Neuronal stem cell (in vitro differentiated cells): ENCODE measurements around the gene WTAP.

Source experiments
- DNase-seq: peaks from one replicate; pipeline ENCODE4 v3.0.0-alpha.2; 2013; ENCODE audit warnings: low spot score
- H2AFZ ChIP-seq: one replicate; pipeline ENCODE4 v1.6.1; 2013; ENCODE audit warnings: mild to moderate bottlenecking, low read length, inconsistent platforms
- H2AK5ac ChIP-seq: 2 replicates; pipeline ENCODE4 v1.6.1; 2013; ENCODE audit warnings: low read depth, mild to moderate bottlenecking, inconsistent platforms, low read length, moderate library complexity, mixed read lengths
- H2BK120ac ChIP-seq: 2 replicates; pipeline ENCODE4 v1.6.1; 2013; ENCODE audit warnings: low read depth, mild to moderate bottlenecking, inconsistent platforms, low read length, moderate library complexity, mixed read lengths
- H2BK12ac ChIP-seq: one replicate; pipeline ENCODE4 v1.6.1; 2013; ENCODE audit warnings: low read length, inconsistent platforms
- H2BK15ac ChIP-seq: 2 replicates; pipeline ENCODE4 v1.6.1; 2013; ENCODE audit warnings: mild to moderate bottlenecking, low read length, inconsistent platforms, mixed read lengths
- H2BK5ac ChIP-seq: one replicate; pipeline ENCODE4 v1.6.1; 2013; ENCODE audit warnings: inconsistent platforms, mild to moderate bottlenecking, low read length, moderate library complexity
- H3K14ac ChIP-seq: one replicate; pipeline ENCODE4 v1.6.1; 2013; ENCODE audit warnings: low read length, inconsistent platforms
- H3K18ac ChIP-seq: 2 replicates; pipeline ENCODE4 v1.6.1; 2013; ENCODE audit warnings: low read length, inconsistent platforms
- H3K23ac ChIP-seq: 2 replicates; pipeline ENCODE4 v1.6.1; 2013; ENCODE audit warnings: low read depth, mild to moderate bottlenecking, mixed read lengths, low read length, inconsistent platforms; ENCODE audit not compliant: poor library complexity
- H3K27ac ChIP-seq: replicated peaks from 3 replicates; pipeline ENCODE4 v1.5.1; 2013; ENCODE audit warnings: low read length, inconsistent platforms
- H3K27me3 ChIP-seq, 3 experiments: 2 replicates each; pipeline ENCODE4 v1.6.1; 2013; ENCODE audit warnings: low read length in 3 of 3, mild to moderate bottlenecking in 2 of 3, inconsistent platforms in 1 of 3, low read depth in 1 of 3, mixed read lengths in 1 of 3, moderate library complexity in 1 of 3; ENCODE audit not compliant: control insufficient read depth in 3 of 3, insufficient read depth in 3 of 3
- H3K36me3 ChIP-seq, 2 donors: replicated peaks in 1 of 2; 2 replicates each; pipeline ENCODE4 v1.6.1; 2013; ENCODE audit warnings: low read length in 2 of 2; ENCODE audit not compliant: control insufficient read depth in 2 of 2, insufficient read depth in 2 of 2
- H3K4ac ChIP-seq: 2 replicates; pipeline ENCODE4 v1.6.1; 2013; ENCODE audit warnings: inconsistent platforms, mild to moderate bottlenecking, low read length, moderate library complexity
- H3K4me1 ChIP-seq, 2 donors: 1 replicate in 1 of 2; 2 replicates in 1 of 2; pipeline ENCODE4 v1.6.1; 2013; ENCODE audit warnings: low read length in 2 of 2, low read depth in 1 of 2; ENCODE audit not compliant: control insufficient read depth in 2 of 2, insufficient read depth in 1 of 2
- H3K4me2 ChIP-seq: one replicate; pipeline ENCODE4 v1.6.1; 2013; ENCODE audit warnings: mild to moderate bottlenecking, low read length, inconsistent platforms; ENCODE audit not compliant: insufficient read depth, poor library complexity, severe bottlenecking
- H3K4me3 ChIP-seq, 2 donors: 2 replicates each; pipeline ENCODE4 v1.5.1; 2013; ENCODE audit warnings: low read length in 2 of 2, mild to moderate bottlenecking in 2 of 2, inconsistent platforms in 1 of 2, moderate library complexity in 1 of 2
- H3K79me1 ChIP-seq: one replicate; pipeline ENCODE4 v1.6.1; 2013; ENCODE audit warnings: low read depth, mild to moderate bottlenecking, inconsistent platforms, low read length, moderate library complexity
- H3K9ac ChIP-seq: one replicate; pipeline ENCODE4 v1.6.1; 2013; ENCODE audit warnings: mild to moderate bottlenecking, low read depth, low read length, inconsistent platforms; ENCODE audit not compliant: poor library complexity
- H3K9me3 ChIP-seq, 2 donors: replicated peaks in 1 of 2; 2 replicates each; pipeline versions ENCODE3 to v1.6.1; 2013; ENCODE audit warnings: low read length in 2 of 2, mild to moderate bottlenecking in 2 of 2, inconsistent platforms in 1 of 2, low read depth in 1 of 2, mixed read lengths in 1 of 2, moderate library complexity in 1 of 2; ENCODE audit not compliant: control insufficient read depth in 2 of 2, insufficient read depth in 1 of 2
- H4K8ac ChIP-seq: one replicate; pipeline ENCODE4 v1.6.1; 2013; ENCODE audit warnings: low read depth, mild to moderate bottlenecking, inconsistent platforms, low read length, moderate library complexity
- H4K91ac ChIP-seq: one replicate; pipeline ENCODE4 v1.6.1; 2013; ENCODE audit warnings: low read length, low read depth, mild to moderate bottlenecking, inconsistent platforms; ENCODE audit not compliant: poor library complexity
- WGBS, 2 donors: extraction: QIAGEN DNeasy Blood & Tissue Kit; methylation state at CpG; one replicate each; pipeline ENCODE4 v1.1.7; 2013; ENCODE audit warnings: missing lambda C conversion rate in 2 of 2, mixed read lengths in 1 of 2; ENCODE audit not compliant: insufficient read length in 2 of 2, insufficient replicate concordance in 1 of 2; ENCODE audit errors: extremely low coverage in 2 of 2; 5-methylcytosine and 5-hydroxymethylcytosine counted together

Gene WTAP

DNA sequence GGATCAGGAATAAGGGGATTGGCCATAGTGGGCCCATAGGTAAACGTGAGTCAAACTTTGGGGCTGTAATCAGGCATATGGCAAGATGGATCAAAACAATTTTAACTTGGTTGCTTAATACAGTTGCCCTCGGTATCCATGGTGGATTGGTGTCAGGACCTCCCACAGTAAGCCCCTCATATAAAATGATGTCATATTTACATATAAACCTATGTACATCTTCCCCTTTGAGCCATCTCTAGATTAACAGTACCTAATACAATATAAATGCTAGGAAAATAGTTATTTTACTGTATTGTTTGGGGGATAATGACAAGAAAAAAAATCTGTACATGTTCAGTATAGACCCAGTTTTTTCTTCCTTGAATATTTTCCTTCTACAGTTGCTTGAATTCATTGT is 27.1 kb downstream of the WTAP start:
- no peak overlapping the region for H2BK15ac ChIP-seq
- no peak overlapping the region for H3K18ac ChIP-seq
- no peaks in the 10 kb centered on the region for H3K9me3 ChIP-seq
- H2BK5ac ChIP-seq: no peak overlapping the region
- no CpG with 5 or more reads among the region's 2 CpGs for WGBS, 2 donors
- H3K27ac ChIP-seq: no peak overlapping the region
- no peak overlapping the region for H2AK5ac ChIP-seq
- no peak overlapping the region for H3K4me2 ChIP-seq
- H3K4me3 ChIP-seq: no peak overlapping the region
- H3K23ac ChIP-seq: no peak overlapping the region
- H3K4me1 ChIP-seq: no peaks in the 10 kb centered on the region
- H4K91ac ChIP-seq: no peak overlapping the region
- DNase-seq: no peak
- no peak overlapping the region for H2BK12ac ChIP-seq
- no peak overlapping the region for H3K14ac ChIP-seq
- no peak overlapping the region for H2BK120ac ChIP-seq
- H2AFZ ChIP-seq: no peak overlapping the region
- H3K79me1 ChIP-seq: no peaks in the 10 kb centered on the region
- H3K36me3 ChIP-seq: peaks cover 30 to 96% of the 10 kb centered on the region in 2 donors
- no peak overlapping the region for H3K4ac ChIP-seq
- no peak overlapping the region for H4K8ac ChIP-seq
- H3K27me3 ChIP-seq: no peaks in the 10 kb centered on the region
- H3K9ac ChIP-seq: no peak overlapping the region

DNA sequence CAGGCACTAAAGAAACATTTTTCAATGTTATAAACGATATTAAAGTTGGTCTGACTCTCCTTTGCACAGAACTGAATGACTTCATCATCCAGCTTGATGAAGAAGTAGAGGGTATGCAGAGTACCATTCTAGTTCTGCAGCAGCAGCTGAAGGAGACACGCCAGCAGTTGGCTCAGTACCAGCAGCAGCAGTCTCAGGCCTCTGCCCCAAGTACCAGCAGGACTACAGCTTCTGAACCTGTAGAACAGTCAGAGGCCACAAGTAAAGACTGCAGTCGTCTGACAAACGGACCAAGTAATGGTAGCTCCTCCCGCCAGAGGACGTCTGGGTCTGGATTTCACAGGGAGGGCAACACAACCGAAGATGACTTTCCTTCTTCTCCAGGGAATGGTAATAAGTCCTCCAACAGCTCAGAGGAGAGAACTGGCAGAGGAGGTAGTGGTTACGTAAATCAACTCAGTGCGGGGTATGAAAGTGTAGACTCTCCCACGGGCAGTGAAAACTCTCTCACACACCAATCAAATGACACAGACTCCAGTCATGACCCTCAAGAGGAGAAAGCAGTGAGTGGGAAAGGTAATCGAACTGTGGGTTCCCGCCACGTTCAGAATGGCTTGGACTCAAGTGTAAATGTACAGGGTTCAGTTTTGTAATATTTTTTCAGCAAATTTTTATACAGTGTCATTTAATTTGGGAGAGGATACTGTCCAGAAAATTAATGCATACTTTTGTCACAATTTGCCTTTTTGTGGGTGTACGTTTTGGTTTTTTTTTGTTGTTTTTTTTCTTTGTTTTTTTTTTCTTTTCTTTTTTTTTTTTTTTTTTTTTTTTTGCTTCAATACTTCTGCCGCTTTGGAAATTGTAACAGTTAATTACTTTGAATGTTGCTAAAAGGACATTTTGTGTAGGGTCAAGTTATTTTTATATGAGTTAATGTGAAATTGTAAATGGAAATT is 27.9 kb downstream of the WTAP start:
- Histone ChIP-seq H2AFZ (no peak overlapping the region), H3K9ac (no peak overlapping the region), H3K27me3 (no peaks in the 10 kb centered on the region), H3K14ac (no peak overlapping the region), H4K91ac (no peak overlapping the region), H2BK12ac (no peak overlapping the region), H3K4me3 (no peak overlapping the region), H3K27ac (no peak overlapping the region), H3K18ac (no peak overlapping the region), H3K79me1 (no peaks in the 10 kb centered on the region), H3K4me2 (no peak overlapping the region), H4K8ac (no peak overlapping the region), H2AK5ac (no peak overlapping the region), H3K36me3 (peaks cover 28 to 96% of the 10 kb centered on the region in 2 donors), H2BK15ac (no peak overlapping the region), H3K4me1 (peaks cover 0 to 4% of the 10 kb centered on the region in 2 donors), H3K4ac (no peak overlapping the region), H2BK120ac (no peak overlapping the region), H3K9me3 (no peaks in the 10 kb centered on the region), H2BK5ac (no peak overlapping the region), H3K23ac (no peak overlapping the region)
- WGBS, 2 donors: no CpG with 5 or more reads among the region's 15 CpGs
- no peak for DNase-seq

DNA sequence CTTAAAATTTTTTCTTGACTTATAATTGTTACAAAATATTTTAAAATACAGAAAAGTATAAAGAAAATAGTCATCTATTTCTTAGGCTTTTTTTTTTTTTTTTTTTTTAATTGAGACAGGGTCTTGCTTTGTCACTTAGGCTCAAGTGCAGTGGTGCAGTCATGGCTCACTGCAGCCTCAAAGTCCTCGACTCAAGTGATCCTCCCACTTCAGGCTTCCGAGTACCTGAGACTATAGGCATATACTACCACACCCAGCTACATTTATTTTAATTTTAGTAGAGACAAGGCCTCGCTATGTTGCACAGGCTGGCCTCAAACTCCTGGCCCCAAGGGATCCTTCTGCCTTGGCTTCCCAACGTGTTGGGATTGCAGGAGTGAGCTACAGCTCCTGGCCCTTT is 29.2 kb downstream of the WTAP start:
- H4K8ac ChIP-seq: no peak overlapping the region
- H3K23ac ChIP-seq: no peak overlapping the region
- H3K9me3 ChIP-seq: no peaks in the 10 kb centered on the region
- no CpG with 5 or more reads among the region's 4 CpGs for WGBS, 2 donors
- H2BK120ac ChIP-seq: no peak overlapping the region
- H3K79me1 ChIP-seq: no peaks in the 10 kb centered on the region
- H2BK12ac ChIP-seq: no peak overlapping the region
- H3K27me3 ChIP-seq: no peaks in the 10 kb centered on the region
- H3K4me3 ChIP-seq: no peak overlapping the region
- H3K18ac ChIP-seq: no peak overlapping the region
- H3K27ac ChIP-seq: no peak overlapping the region
- H3K36me3 ChIP-seq: peaks cover 25 to 89% of the 10 kb centered on the region in 2 donors
- no peak overlapping the region for H3K4ac ChIP-seq
- no peak overlapping the region for H3K9ac ChIP-seq
- no peak overlapping the region for H2AFZ ChIP-seq
- H2BK5ac ChIP-seq: no peak overlapping the region
- H3K4me1 ChIP-seq: peaks cover 7 to 13% of the 10 kb centered on the region in 2 donors
- H3K4me2 ChIP-seq: no peak overlapping the region
- no peak for DNase-seq
- no peak overlapping the region for H4K91ac ChIP-seq
- no peak overlapping the region for H3K14ac ChIP-seq
- no peak overlapping the region for H2AK5ac ChIP-seq
- no peak overlapping the region for H2BK15ac ChIP-seq
